Stimulated activated CD4-positive, alpha-beta T cell treated with anti-CD3 and anti-CD28 coated beads, Interleukin-12 subunit alpha, Interleukin-12 subunit beta, amount 100 ng/mL, for 4 hours (primary cell): ENCODE measurements around the gene SLC35G6.
"Not testable (repeated sequence)": the region's sequence is repeated elsewhere in the genome, so short reads cannot be mapped to it uniquely, and the experiment has no call there.

Experiments
- DNase-seq: peaks from one replicate; pipeline ENCODE4 v3.0.0-alpha.2; 2020

Gene SLC35G6

GRCh38 chr17:7460850-7461660, 20.2 kb upstream of the SLC35G6 start:
- no peak for DNase-seq

- DNase-seq, result no peak
These were observed 18.5 kb upstream of the SLC35G6 start for GRCh38 chr17:7462474-7463371.

- DNase-seq, result no peak
These were observed 17.8 kb upstream of the SLC35G6 start for GRCh38 chr17:7463372-7463846.

- no peak for DNase-seq
These were observed 17.2 kb upstream of the SLC35G6 start for GRCh38 chr17:7464081-7464480.

GRCh38 chr17:7465597-7466275, 15.5 kb upstream of the SLC35G6 start:
- no peak for DNase-seq

- DNase-seq, result no peak
These were observed 15.0 kb upstream of the SLC35G6 start for GRCh38 chr17:7466318-7466638.

- DNase-seq, result no peak
These were observed 14.5 kb upstream of the SLC35G6 start for GRCh38 chr17:7466639-7467341.

GRCh38 chr17:7467498-7467897, 13.7 kb upstream of the SLC35G6 start:
- no peak for DNase-seq

GRCh38 chr17:7468290-7468689, 13.0 kb upstream of the SLC35G6 start:
- no peak for DNase-seq

GRCh38 chr17:7468804-7469389, 12.3 kb upstream of the SLC35G6 start:
- DNase-seq, result no peak

GRCh38 chr17:7469843-7470242, 11.4 kb upstream of the SLC35G6 start:
- DNase-seq, result not testable (repeated sequence)

- DNase-seq, result not testable (repeated sequence)
These were observed 10.7 kb upstream of the SLC35G6 start for GRCh38 chr17:7470457-7470973.

GRCh38 chr17:7471729-7472128, 9.5 kb upstream of the SLC35G6 start:
- no peak for DNase-seq

GRCh38 chr17:7474767-7475166, 6.5 kb upstream of the SLC35G6 start:
- not testable (repeated sequence) for DNase-seq

GRCh38 chr17:7475764-7476422, 5.4 kb upstream of the SLC35G6 start:
- DNase-seq, result no peak

- no peak for DNase-seq
These were observed 4.8 kb upstream of the SLC35G6 start for GRCh38 chr17:7476494-7476893.

GRCh38 chr17:7476951-7477350, 4.3 kb upstream of the SLC35G6 start:
- DNase-seq, result no peak

GRCh38 chr17:7477392-7478275, 3.6 kb upstream of the SLC35G6 start:
- no peak for DNase-seq

- peak; percentile 45 for DNase-seq
These were observed 2.7 kb upstream of the SLC35G6 start for GRCh38 chr17:7478276-7479212.
